Measurements from ENCODE around the gene PCYOX1L. TPM values are rescaled to one million over a fixed set of nuclear protein-coding genes. Genes with fewer than 3 reads are reported as not detected.

Gene PCYOX1L
- total and polyA plus RNA-seq, 9 of the 15 experiments (the other 6 are each of a cell fraction or from before 2014, with no cell fraction given), result 2.3 to 17.9 (median 6.0) TPM

GRCh38 chr5:149357370-149358293 is at the start of gene PCYOX1L (continued):
- TF ChIP-seq ZNF740 (CRISPR knock-in tag; IDR thresholded peaks at IDR 0.05), result peak; percentile 93
- peak in 1 of 2 experiments; percentile 97; a peak in 2 of 4 replicates for TF ChIP-seq ZNF740 (tag; IDR thresholded peaks at IDR 0.05)
- no peak for TF ChIP-seq HDAC8 (tag; IDR thresholded peaks at IDR 0.05)
- TF ChIP-seq MTA1 (IDR thresholded peaks at IDR 0.05; ENCODE audit: borderline replicate concordance), result no peak
- TF ChIP-seq CREM (IDR thresholded peaks at IDR 0.05; ENCODE audit: low read depth), result peak; percentile 57
- TF ChIP-seq SOX6 (IDR thresholded peaks at IDR 0.05), result peak; percentile 29; the same call in 1 of the 2 replicates
- peak; percentile 59; the same call in 1 of the 2 replicates for TF ChIP-seq DIDO1 (tag; IDR thresholded peaks at IDR 0.05; ENCODE audit: low read depth)
- TF ChIP-seq NONO (IDR thresholded peaks at IDR 0.05; ENCODE audit: low read depth in 2 of 2, low read length in 1 of 2), result peak; percentile 52 to 98; a peak in 2 of 4 replicates
- TF ChIP-seq SREBF1 (IDR thresholded peaks at IDR 0.05; ENCODE audit: borderline replicate concordance, low read depth, low read length), result no peak
- TF ChIP-seq NFYB (IDR thresholded peaks at IDR 0.05; ENCODE audit: extremely low read depth, insufficient read length), result peak; percentile 78
- peak; percentile 12 for TF ChIP-seq POLR2B (IDR thresholded peaks at IDR 0.05; ENCODE audit: low read depth, partially characterized antibody)
- TF ChIP-seq ZFP30 (CRISPR knock-in tag; IDR thresholded peaks at IDR 0.05; ENCODE audit: borderline replicate concordance), result no peak
- TF ChIP-seq, protein P1, sequence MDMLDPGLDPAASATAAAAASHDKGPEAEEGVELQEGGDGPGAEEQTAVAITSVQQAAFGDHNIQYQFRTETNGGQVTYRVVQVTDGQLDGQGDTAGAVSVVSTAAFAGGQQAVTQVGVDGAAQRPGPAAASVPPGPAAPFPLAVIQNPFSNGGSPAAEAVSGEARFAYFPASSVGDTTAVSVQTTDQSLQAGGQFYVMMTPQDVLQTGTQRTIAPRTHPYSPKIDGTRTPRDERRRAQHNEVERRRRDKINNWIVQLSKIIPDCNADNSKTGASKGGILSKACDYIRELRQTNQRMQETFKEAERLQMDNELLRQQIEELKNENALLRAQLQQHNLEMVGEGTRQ (CRISPR knock-in tag; IDR thresholded peaks at IDR 0.05), result no peak
- TF ChIP-seq TEAD4 (IDR thresholded peaks at IDR 0.05; ENCODE audit: low read length), result 0 out of 2 replicates have a peak, but pooled peaks have one; percentile 8
- TF ChIP-seq TEAD4 (CRISPR knock-in tag; IDR thresholded peaks at IDR 0.05; ENCODE audit: borderline replicate concordance), result no peak
- TF ChIP-seq SP2 (IDR thresholded peaks at IDR 0.05; ENCODE audit: extremely low read depth, low read depth, low read length, poor library complexity, severe bottlenecking), result peak; percentile 72
- peak; percentile 86 for TF ChIP-seq ZBTB1 (CRISPR knock-in tag; IDR thresholded peaks at IDR 0.05; ENCODE audit: borderline replicate concordance, low read depth)
- peak; percentile 62; the same call in 1 of the 2 replicates for TF ChIP-seq SUPT5H (IDR thresholded peaks at IDR 0.05)
- peak; percentile 99 for TF ChIP-seq ZNF316 (IDR thresholded peaks at IDR 0.05)
- peak; percentile 84 for TF ChIP-seq ASH1L (IDR thresholded peaks at IDR 0.05; ENCODE audit: borderline replicate concordance, low read depth, partially characterized antibody)
- TF ChIP-seq TOE1 (IDR thresholded peaks at IDR 0.05; ENCODE audit: borderline replicate concordance), result peak; percentile 94
- no peak for TF ChIP-seq TOE1 (CRISPR knock-in tag; IDR thresholded peaks at IDR 0.05; ENCODE audit: borderline replicate concordance, low read depth)
- TF ChIP-seq RB1 (IDR thresholded peaks at IDR 0.05; ENCODE audit: low read depth), result peak; percentile 80
- TF ChIP-seq, protein P2, sequence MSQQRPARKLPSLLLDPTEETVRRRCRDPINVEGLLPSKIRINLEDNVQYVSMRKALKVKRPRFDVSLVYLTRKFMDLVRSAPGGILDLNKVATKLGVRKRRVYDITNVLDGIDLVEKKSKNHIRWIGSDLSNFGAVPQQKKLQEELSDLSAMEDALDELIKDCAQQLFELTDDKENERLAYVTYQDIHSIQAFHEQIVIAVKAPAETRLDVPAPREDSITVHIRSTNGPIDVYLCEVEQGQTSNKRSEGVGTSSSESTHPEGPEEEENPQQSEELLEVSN (IDR thresholded peaks at IDR 0.05; ENCODE audit: borderline replicate concordance in 1 of 2, extremely low read depth in 1 of 2, insufficient read depth in 1 of 2, insufficient read length in 1 of 2, low read depth in 1 of 2, low read length in 1 of 2, poor library complexity in 1 of 2, severe bottlenecking in 1 of 2), result peak; percentile 77 to 93

Data from K562 (cell line).